HCT116 (cell line): ENCODE data around the gene BEND6. TPM values are rescaled to one million over a fixed set of nuclear protein-coding genes. Genes with fewer than 3 reads are reported as not detected.

Source experiments
- ATAC-seq: fragments of 200-7000 bp; cut with Tn5 transposase; 2 replicates; pipeline ENCODE4 v1.9.1; 2020; ENCODE audit warnings: mild to moderate bottlenecking, moderate library complexity
- BruUV-seq: library from RNA; stranded (reverse); fragments of 400-500 nt; replicated peaks from 2 replicates; lab custom pipeline; 2021; lab: Mats Ljungman, UMichigan
- CTCF ChIA-PET: fragments of 300-600 bp; sonication (Branson Sonifier 250); formaldehyde crosslinking; loops from one replicate; lab custom pipeline; 2021; ENCODE audit warnings: antibody characterized with exemption; lab: Charles Lee
- POLR2A ChIA-PET: fragments of 300-600, 350-600 bp; sonication (Branson Sonifier 250); formaldehyde crosslinking; loops from one replicate; lab custom pipeline; 2021; ENCODE audit warnings: antibody characterized with exemption; lab: Charles Lee
- RAD21 ChIA-PET, 2 experiments: fragments of 300-600 bp; sonication (Branson Sonifier 250); formaldehyde crosslinking; loops; one replicate each; lab custom pipeline; 2023; ENCODE audit warnings: low total read pairs in 2 of 2; ENCODE audit not compliant: uncharacterized antibody in 2 of 2, unreplicated experiment in 2 of 2, low non-redundant PET in 1 of 2; lab: Charles Lee
- DNase-seq: peaks from one replicate; pipeline ENCODE4 v3.0.0-alpha.2; 2010; ENCODE audit warnings: low read depth, low spot score
- H2AFZ ChIP-seq: fragments of 200-600 bp; shearing (Covaris generic), sonication (generic); 2 replicates; pipeline ENCODE4 v1.6.1; 2017; ENCODE audit warnings: low read depth, mixed run types, mixed read lengths, antibody characterized with exemption, low read length; ENCODE audit not compliant: poor library complexity, severe bottlenecking
- H3K27ac ChIP-seq: 2 replicates; pipeline ENCODE4 v1.5.1; 2012; ENCODE audit warnings: low read depth, low read length
- H3K27me3 ChIP-seq: fragments of 200-600 bp; sonication (generic); 2 replicates; pipeline ENCODE4 v1.6.1; 2016; ENCODE audit warnings: mixed run types, low read length, mixed read lengths; ENCODE audit not compliant: insufficient read depth
- H3K36me3 ChIP-seq, 2 experiments: fragments of 200-500 bp in 1 of 2; fragments of 200-600 bp in 1 of 2; sonication (Bioruptor generic) in 1 of 2; sonication (generic) in 1 of 2; 2 replicates each; pipeline versions ENCODE4 v1.5.1 to v1.6.1; 2014 to 2016; ENCODE audit warnings: low read length in 2 of 2, inconsistent platforms in 1 of 2, mixed read lengths in 1 of 2, mixed run types in 1 of 2; ENCODE audit not compliant: insufficient read depth in 2 of 2, control insufficient read depth in 1 of 2
- H3K4me1 ChIP-seq, 2 experiments: fragments of 200-600 bp in 1 of 2; sonication (generic) in 1 of 2; 2 replicates each; pipeline versions ENCODE4 v1.5.1 to v1.6.1; 2012 to 2017; ENCODE audit warnings: low read length in 2 of 2, inconsistent platforms in 1 of 2, mild to moderate bottlenecking in 1 of 2, mixed read lengths in 1 of 2, mixed run types in 1 of 2, moderate library complexity in 1 of 2; ENCODE audit not compliant: insufficient read depth in 2 of 2, control insufficient read depth in 1 of 2
- H3K4me2 ChIP-seq: fragments of 200-600 bp; sonication (generic); 2 replicates; pipeline ENCODE4 v1.6.1; 2017; ENCODE audit warnings: mixed run types, low read length, mixed read lengths
- H3K4me3 ChIP-seq, 2 experiments: fragments of 200-600 bp in 1 of 2; sonication (generic) in 1 of 2; replicated peaks in 1 of 2; 2 replicates each; pipeline ENCODE4 v1.5.1; 2011 to 2016; ENCODE audit warnings: low read length in 2 of 2, control low read depth in 1 of 2, low read depth in 1 of 2, mild to moderate bottlenecking in 1 of 2, mixed read lengths in 1 of 2, mixed run types in 1 of 2
- H3K79me2 ChIP-seq: fragments of 200-600 bp; sonication (generic); 2 replicates; pipeline ENCODE4 v1.6.1; 2017; ENCODE audit warnings: mild to moderate bottlenecking, mixed run types, low read length, moderate library complexity, mixed read lengths; ENCODE audit not compliant: insufficient read depth
- H3K9ac ChIP-seq: fragments of 200-600 bp; sonication (generic); 2 replicates; pipeline ENCODE4 v1.6.1; 2016; ENCODE audit warnings: low read length, mixed read lengths
- H3K9me2 ChIP-seq: fragments of 200-600 bp; sonication (generic), shearing (Covaris generic); 2 replicates; pipeline ENCODE4 v1.6.1; 2017; ENCODE audit warnings: mixed run types, mild to moderate bottlenecking, moderate library complexity; ENCODE audit not compliant: insufficient read depth
- H3K9me3 ChIP-seq, 2 experiments: fragments of 200-500 bp in 1 of 2; fragments of 200-600 bp in 1 of 2; sonication (Bioruptor generic) in 1 of 2; sonication (generic) in 1 of 2; 2 replicates each; pipeline ENCODE4 v1.6.1; 2014 to 2017; ENCODE audit warnings: low read length in 2 of 2, mixed read lengths in 2 of 2, inconsistent platforms in 1 of 2, low read depth in 1 of 2, mild to moderate bottlenecking in 1 of 2, mixed run types in 1 of 2, moderate library complexity in 1 of 2; ENCODE audit not compliant: control insufficient read depth in 1 of 2, insufficient read depth in 1 of 2
- H4K20me1 ChIP-seq: fragments of 200-600 bp; sonication (generic), shearing (Covaris generic); 2 replicates; pipeline ENCODE4 v1.6.1; 2017; ENCODE audit warnings: mixed run types, mild to moderate bottlenecking, moderate library complexity; ENCODE audit not compliant: insufficient read depth
- ATF3 ChIP-seq: IDR thresholded peaks from 2 replicates; pipeline ENCODE4 v1.6.1; 2012
- CTCF ChIP-seq, 3 experiments: fragments of 200-600 bp in 1 of 3; sonication (generic) in 1 of 3; IDR thresholded peaks in 2 of 3; conservative IDR thresholded peaks in 1 of 3; 2 replicates each; pipeline ENCODE4 v1.5.1; 2012 to 2017; ENCODE audit warnings: low read depth in 2 of 3, low read length in 2 of 3, antibody characterized with exemption in 1 of 3, borderline replicate concordance in 1 of 3, control low read depth in 1 of 3, mild to moderate bottlenecking in 1 of 3, mixed read lengths in 1 of 3, mixed run types in 1 of 3, moderate library complexity in 1 of 3; ENCODE audit not compliant: insufficient read depth in 1 of 3
- EZH2phosphoT487 ChIP-seq: fragments of 200-600 bp; IDR thresholded peaks from 2 replicates; pipeline ENCODE4 v1.6.1; 2018; ENCODE audit warnings: antibody characterized with exemption, borderline replicate concordance
- FOSL1 ChIP-seq: IDR thresholded peaks from 2 replicates; pipeline ENCODE4 v1.6.1; 2012; ENCODE audit warnings: low read depth
- JUND ChIP-seq: IDR thresholded peaks from 2 replicates; pipeline ENCODE4 v1.6.1; 2012
- MAX ChIP-seq: IDR thresholded peaks from 2 replicates; pipeline ENCODE4 v1.6.1; 2012
- POLR2AphosphoS5 ChIP-seq: IDR thresholded peaks from 2 replicates; pipeline ENCODE4 v1.6.1; 2011; ENCODE audit warnings: mild to moderate bottlenecking, low read depth, low read length, moderate library complexity
- SIN3A ChIP-seq: IDR thresholded peaks from 2 replicates; pipeline ENCODE4 v1.6.1; 2012; ENCODE audit warnings: low read depth
- SRF ChIP-seq: IDR thresholded peaks from 2 replicates; pipeline ENCODE4 v1.6.1; 2012; ENCODE audit warnings: low read depth
- YY1 ChIP-seq: IDR thresholded peaks from 2 replicates; pipeline ENCODE4 v1.6.1; 2011; ENCODE audit warnings: low read length, low read depth, moderate library complexity, mild to moderate bottlenecking; ENCODE audit not compliant: insufficient replicate concordance; ENCODE audit errors: extremely low read depth
- ZBTB33 ChIP-seq: IDR thresholded peaks from 2 replicates; pipeline ENCODE4 v1.6.1; 2011; ENCODE audit warnings: mild to moderate bottlenecking, low read length, moderate library complexity; ENCODE audit not compliant: insufficient replicate concordance; ENCODE audit errors: extremely low read depth
- ZFX ChIP-seq: fragments of 450-650 bp; IDR thresholded peaks from 2 replicates; pipeline ENCODE4 v1.6.1; 2017
- ZNF274 ChIP-seq: fragments of 200-500 bp; sonication (Bioruptor generic); IDR thresholded peaks from 2 replicates; pipeline ENCODE4 v1.6.1; 2014; ENCODE audit warnings: mild to moderate bottlenecking, low read depth, low read length, inconsistent platforms
- intact Hi-C: fragments of 100-400 bp; cut with micrococcal nuclease; formaldehyde crosslinking; loops from 2 replicates; pipeline ENCODE4 v1.10.0; 2022
- total RNA-seq: library from RNA; stranded (reverse); gene quantifications from one replicate; pipeline ENCODE4 v1.2.1, GENCODE V29; 2021; ENCODE audit not compliant: unreplicated experiment

BEND6 gene
- total RNA-seq, 1 experiment from 2014 or later = 4.0 TPM

- H3K9ac ChIP-seq = peak overlapping the region; percentile 97
- BruUV-seq = no TSS peak
- POLR2A ChIA-PET = no interaction called here
- TF ChIP-seq SIN3A (peak; percentile 5; the same call in 1 of the 2 replicates), MAX (0 out of 2 replicates have a peak, but pooled peaks have one; percentile 23), CTCF (IDR thresholded peaks at IDR 0.05 in 2 of 3, conservative IDR thresholded peaks at IDR 0.05 in 1 of 3; ENCODE audit: borderline replicate concordance in 1 of 3, insufficient read depth in 1 of 3, low read depth in 2 of 3, low read length in 2 of 3) (no peak), JUND (peak; percentile 34; the same call in 1 of the 2 replicates), SRF (no peak), ZNF274 (no peak), FOSL1 (no peak), POLR2AphosphoS5 (no peak), ZFX (no peak), ZBTB33 (no peak), EZH2phosphoT487 (no peak), YY1 (no peak), ATF3 (no peak)
- TF ChIP-seq, all 23 proteins: peak for 3
- no peaks in the 10 kb centered on the region for H3K9me2 ChIP-seq
- no peak overlapping the region for H2AFZ ChIP-seq
- ATAC-seq (no peak), DNase-seq (no peak)
- H3K36me3 ChIP-seq = peaks cover 12 to 38% of the 10 kb centered on the region in 2 experiments; a peak in 3 of 4 replicates
- intact Hi-C loops = loop anchor here (2.0 kb wide), 1 partner anchor 15 kb away; no protein-coding TSS in a partner anchor
- no peaks in the 10 kb centered on the region for H3K9me3 ChIP-seq
- ChIA-PET CTCF (interaction anchor here (1.3 kb wide), 1 partner anchor 49 kb away, joined by 3 read pairs; no protein-coding TSS in a partner anchor), RAD21 (no interaction called here)
- peak overlapping the region; percentile 88 to 92 for H3K4me3 ChIP-seq
- peak overlapping the region; percentile 90 for H3K4me2 ChIP-seq
- no peaks in the 10 kb centered on the region for H3K27me3 ChIP-seq
- H3K27ac ChIP-seq = peak overlapping the region; percentile 99
- H4K20me1 ChIP-seq = no peaks in the 10 kb centered on the region
- H3K79me2 ChIP-seq = peaks cover 62% of the 10 kb centered on the region
- peaks cover 12 to 42% of the 10 kb centered on the region in 2 experiments for H3K4me1 ChIP-seq
These were observed 1.1 kb upstream of the BEND6 start for GRCh38 chr6:56953597-56954402.
